HG03460 (cell line): Measurements from ENCODE around the gene CCDC12.

Source experiments
- ATAC-seq: cut with Tn5 transposase; IDR thresholded peaks from one replicate; pipeline ENCODE4 v1.9.1; 2021; ENCODE audit not compliant: unreplicated experiment

The CCDC12 gene

DNA sequence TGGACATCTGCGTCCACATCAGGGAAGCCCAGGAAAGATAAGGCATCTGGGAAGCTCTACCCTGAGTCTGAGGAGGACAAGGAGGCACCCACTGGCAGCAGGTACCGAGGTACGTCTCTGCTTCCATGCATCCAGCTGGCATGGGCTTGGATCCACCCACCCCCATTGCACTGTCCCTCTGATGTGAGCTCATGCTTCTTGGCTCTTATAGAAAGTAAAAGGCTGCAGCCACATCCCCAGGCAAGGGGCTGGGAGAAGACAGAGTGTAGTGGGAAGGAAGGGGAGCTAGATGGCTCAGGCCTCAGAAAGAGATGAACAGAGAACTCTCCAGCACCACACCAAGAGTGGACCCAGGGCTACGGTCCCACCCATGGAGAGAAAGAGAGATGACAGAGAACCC is 80.8 kb downstream of the CCDC12 start:
- ATAC-seq: no peak

DNA sequence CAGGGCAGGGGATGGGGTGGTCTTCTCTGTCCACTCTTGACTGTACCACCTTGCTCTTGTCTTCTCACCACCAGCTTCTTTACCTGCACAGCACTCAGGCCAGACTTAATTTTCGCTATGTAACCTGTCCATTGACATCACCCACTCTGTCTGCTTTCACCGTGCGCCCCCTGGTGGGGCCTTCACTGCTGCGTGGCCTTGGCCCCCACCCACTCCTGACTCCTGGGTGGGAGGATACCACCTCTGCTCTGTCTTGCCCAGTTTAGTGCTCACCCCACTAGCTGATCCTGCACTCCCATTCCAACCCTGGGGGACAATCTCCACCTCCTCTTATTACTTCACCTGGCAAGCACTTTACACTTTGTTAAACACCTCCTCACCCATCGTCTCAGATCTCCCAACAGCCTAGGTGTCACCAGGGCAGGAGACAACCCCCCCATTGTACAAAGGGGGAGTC is 81.3 kb downstream of the CCDC12 start:
- ATAC-seq: no peak

DNA sequence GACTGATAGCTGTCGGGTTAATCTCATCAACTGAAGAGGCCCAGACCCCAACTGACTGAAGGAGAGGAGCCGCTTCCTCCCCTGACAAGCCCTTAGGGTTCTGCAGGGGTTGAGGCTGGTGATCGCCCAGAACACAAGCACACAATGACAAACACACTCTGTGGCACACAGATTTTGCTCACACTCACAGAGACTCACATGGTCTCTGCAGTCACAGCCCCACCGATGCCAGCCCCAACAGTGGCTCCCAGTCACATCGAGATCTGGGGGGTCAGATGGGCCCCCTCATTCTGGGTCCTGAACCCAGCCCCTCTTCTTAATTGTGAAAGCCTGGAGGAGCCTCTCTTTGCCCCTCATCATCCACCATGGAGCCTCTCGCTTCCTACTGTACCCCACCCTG is 82.3 kb downstream of the CCDC12 start:
- ATAC-seq: no peak

DNA sequence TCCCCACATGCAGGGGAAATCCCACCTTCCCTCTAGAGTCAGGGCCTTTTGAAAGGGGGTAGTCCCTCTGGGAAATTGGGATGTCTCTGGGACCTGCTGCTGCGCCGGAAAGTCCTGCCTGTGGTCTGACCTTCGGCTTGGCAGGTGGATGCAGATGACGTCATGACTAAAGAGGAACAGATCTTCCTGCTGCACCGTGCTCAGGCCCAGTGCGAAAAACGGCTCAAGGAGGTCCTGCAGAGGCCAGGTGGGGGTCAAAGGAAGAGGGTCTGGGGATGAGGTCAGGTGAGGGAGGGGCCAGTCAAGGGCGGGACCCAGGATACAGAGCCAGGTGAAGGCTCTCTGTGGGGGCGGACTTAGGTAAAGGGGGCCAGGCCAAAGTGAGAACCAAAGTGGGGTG is 82.8 kb downstream of the CCDC12 start:
- no peak for ATAC-seq

DNA sequence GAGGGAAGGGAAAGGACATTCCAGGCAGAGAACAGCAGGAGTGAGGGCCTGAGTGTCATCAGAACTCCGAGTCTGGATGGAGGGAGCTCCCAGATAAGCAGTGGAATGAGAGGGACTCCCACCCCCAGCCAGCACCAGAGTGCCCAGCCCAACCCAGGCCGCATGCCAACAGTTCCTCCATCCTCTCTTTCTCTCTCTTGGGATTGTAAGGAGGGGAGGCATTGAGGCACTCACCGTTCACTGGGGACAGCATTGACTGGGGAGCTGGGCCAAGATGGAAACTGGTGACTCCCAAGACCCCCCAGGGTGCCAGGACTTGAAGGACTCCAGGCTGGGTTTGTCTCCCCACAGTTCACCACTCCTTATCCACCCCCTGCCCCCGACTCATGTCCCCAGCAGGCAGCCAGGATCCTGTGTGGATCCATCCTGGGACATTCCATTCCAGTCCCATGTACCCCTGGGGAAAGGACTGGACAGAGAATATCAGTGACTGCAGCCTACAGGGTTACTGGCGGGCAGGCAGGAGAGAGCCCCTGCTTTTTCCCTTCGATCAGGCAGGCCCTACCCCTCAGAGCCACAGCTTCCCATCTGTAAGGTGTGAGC is 83.3 kb downstream of the CCDC12 start:
- ATAC-seq: no peak

DNA sequence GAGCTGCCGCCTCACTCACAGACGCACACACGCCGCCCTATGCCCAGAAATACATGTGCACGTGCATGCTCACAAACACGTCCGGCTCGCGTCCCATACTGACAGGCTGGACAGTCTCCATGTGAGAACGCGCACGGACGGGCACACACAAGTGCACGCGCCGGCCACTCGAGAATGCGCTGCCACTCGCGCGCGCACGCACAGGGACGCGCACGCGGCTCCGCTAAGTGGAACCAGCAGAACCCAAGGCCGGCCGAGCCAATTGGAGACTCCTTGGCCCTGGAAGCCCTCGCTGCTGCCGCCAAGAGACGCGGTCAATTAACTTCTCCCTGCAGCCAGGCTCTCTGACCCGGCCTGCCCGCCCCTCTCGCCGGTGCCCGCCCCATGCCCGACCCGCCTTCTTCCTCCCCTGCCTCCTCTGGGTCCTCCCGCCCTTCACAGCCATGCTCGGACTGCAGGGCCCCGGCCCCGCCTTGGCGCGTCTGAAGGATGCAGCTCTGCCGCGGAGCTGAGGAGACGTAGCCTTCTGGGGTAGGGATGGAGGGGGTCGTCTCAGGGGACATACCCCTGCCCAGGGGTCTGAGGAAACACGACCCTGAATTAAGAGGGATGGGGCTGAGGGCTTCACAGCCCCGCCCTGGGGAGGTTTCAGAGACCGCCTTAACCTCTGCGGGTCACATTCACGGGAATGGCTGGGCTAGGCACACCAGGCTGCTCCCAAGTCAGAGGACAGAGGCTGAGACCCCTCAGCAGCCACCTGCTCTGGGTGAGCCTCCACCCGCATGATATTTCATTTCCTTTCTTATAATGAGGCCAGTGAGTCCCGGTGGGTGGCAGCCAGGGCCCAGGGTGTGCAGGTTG is 84.0 kb downstream of the CCDC12 start:
- ATAC-seq: no peak

DNA sequence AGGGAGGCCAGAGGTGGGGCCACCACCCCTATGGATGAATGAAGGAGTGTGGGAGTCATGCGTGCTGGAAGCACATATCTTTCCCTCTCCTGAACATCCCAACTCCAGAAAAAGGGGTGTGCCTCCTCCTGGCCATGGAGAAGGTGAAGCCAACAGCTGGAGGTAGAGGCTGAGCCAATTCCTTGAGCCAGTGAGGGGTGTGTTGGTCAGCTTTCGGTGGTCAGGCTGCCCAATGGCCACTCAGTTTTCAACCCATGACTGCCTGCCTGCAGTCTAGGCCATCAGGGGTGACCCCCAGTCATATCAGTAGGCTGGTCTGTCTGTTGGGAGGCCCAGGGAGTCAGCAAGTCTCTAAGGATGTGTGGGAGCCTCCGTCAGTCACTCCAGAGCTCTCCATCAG is 85.4 kb downstream of the CCDC12 start:
- ATAC-seq: no peak

DNA sequence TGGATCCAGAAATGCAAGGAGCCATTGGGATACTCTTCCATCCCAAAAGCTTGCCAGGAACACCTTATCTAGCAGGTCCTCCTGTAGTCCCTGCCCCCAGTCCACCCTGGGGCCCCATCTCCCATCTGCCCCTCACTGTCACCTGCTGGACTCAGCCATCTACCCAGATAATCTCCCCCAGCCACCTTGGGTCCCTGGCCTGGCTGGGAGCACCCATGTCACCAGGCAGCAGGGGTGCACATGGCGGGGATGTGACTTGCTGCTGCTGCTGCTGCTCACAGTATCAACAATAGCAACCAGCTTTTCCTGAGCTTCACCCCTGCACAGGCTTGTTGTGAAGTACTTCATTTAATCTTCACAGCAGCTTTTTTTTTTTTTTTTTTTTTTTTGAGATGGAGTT is 86.4 kb downstream of the CCDC12 start:
- no peak for ATAC-seq

DNA sequence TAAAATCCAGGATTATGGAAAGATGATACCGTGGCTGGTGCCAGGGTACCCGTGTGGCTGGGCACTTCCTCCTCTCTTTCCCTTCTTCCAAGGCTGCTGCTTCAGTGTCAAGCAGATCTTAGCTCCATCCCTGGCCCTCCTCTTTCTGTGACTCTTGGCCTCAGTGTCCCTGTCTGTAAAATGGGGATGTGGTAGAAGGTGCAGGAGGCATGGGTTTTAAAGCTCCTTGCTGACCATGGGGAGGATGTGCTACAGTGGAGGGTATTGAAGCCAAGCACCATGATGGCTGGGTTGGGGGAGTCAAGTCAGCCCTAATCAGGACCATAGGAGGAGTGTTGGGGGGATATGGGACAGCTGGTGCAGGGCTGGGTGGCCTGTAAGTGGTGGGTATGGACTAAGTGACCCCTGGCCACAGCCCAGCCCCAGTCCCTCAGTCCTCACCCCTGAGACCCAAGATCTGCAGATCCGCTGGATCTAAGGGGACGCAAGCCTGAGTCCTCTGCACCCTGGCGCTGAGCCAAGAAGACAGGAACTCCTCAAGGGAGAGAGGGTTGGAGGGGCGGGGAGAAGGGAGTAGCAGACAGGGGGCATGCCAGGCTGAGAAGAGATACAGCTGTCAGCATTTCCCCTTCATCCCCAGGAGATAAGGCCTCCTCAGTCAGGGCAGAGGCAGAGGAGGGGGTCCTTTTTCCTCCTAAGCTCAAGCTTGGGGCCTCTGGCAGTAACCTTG is 87.0 kb downstream of the CCDC12 start:
- ATAC-seq: no peak

DNA sequence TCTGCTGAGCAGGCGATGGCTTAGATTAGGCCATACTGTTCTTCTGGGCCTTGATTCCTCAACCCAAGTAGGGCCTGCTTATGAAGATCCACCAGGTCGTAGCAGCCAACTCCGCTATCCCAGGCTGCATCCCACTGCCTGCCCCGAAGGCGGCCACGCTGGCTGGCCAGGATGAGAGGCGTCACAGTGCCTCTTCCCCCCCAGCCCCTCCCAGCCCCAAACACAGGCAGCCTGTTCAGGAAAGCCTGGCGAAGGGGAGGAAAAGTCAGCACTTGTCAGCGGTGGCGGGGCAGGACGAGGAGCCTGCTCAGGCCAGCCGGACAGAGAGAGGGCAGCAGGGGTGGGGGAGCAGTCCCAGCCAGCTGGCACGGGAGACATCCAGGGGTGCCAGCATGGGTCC is 87.8 kb downstream of the CCDC12 start:
- ATAC-seq: no peak

DNA sequence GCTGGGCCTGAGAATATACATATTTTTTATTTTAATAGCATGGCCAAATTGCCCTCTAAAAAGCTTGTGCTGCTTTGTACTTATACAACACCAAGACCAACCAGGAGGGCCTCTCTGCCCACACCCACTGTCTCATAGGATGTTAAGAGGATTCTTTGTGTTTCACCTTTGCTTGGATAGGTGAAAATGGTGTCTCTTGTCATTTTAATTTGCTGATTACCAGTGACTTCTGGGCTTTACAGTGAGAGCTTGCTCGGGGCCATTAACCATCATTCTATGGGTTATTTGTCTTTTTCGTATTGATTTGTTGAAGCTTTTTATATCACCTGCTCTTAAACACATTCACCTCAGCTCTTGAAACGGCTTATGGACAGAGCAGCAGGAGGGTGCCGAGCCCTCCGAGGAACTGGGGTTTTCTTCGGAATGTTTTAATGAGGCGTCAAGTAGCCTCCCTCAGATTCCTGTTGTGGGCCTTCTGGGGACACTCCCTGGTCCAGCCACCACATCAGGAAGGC is 88.5 kb downstream of the CCDC12 start:
- ATAC-seq: no peak

DNA sequence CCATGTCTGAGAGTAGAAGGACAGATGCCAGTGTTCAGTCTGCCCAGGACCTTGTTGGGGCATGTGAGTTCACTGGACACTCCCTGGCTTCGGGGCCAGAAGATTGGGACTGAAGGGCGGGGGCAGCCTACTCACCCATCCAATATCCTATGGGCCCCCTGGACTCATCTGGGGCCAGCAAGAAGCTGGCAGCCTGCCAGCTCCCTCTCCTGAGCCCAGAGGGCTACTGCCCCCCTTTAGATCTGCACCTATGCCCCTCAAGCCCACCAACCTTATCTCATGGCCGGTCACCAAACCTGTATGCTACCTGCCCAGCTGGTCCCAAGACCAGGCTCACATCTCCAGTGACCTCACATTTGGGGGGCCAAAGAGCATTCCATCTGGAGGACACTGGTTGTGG is 90.9 kb downstream of the CCDC12 start:
- no peak for ATAC-seq

DNA sequence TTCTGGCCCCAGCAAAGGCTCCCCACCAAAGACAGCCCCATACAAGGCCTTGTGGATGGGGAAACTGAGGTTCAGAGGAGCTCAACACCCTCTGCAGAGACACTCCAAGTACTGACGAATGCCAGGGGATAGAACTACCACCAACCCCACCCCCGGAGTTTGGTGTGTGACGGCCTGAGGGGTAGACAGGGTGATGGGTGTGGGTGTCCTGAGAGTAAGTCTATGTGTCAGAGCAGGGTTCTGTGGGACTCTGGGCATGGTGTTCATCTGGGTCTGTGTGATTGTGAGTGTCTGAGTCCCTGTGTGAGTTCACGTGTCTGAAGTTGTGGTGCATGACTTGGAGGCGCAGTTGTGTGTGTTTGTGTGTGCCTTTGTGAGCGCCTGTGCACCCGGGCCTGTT is 91.6 kb downstream of the CCDC12 start:
- ATAC-seq: no peak

DNA sequence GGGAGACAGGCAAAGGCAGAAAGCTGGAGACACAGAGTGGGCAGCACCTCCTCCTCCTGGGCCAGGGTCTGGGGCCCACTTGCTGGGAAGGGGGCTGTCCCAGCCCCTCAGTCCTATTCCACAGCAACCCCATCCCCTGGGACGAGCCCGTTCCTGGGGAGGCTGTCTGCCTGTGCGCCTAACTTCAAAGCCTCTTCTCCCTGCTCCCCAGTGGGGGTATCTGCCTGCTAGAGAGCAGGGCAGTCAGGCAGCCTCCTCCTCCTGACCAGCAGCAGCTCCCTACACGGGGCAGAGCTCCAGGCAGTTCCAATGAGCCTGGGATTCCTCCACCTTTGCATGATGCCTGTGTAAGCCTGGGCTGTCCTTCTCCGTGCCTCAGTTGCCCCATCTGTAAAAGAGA is 92.1 kb downstream of the CCDC12 start:
- ATAC-seq: no peak

DNA sequence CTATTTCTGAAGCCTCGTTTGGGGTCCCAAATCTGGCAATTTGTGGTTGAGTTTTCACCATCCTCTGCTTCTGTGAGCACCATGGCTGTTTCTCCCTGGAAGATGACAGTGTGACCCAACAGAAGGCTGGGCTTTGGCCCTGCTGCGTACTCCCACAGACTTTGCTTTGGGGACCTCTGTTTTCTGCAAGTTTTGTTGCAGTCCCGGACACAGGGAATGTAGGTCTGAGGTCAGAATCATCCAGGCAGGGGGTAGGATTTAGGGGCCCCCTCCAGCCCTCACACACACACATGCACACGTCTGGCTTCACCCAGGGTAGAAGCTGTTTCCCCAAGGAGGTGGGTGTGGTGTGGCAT is 92.7 kb downstream of the CCDC12 start:
- ATAC-seq: no peak

DNA sequence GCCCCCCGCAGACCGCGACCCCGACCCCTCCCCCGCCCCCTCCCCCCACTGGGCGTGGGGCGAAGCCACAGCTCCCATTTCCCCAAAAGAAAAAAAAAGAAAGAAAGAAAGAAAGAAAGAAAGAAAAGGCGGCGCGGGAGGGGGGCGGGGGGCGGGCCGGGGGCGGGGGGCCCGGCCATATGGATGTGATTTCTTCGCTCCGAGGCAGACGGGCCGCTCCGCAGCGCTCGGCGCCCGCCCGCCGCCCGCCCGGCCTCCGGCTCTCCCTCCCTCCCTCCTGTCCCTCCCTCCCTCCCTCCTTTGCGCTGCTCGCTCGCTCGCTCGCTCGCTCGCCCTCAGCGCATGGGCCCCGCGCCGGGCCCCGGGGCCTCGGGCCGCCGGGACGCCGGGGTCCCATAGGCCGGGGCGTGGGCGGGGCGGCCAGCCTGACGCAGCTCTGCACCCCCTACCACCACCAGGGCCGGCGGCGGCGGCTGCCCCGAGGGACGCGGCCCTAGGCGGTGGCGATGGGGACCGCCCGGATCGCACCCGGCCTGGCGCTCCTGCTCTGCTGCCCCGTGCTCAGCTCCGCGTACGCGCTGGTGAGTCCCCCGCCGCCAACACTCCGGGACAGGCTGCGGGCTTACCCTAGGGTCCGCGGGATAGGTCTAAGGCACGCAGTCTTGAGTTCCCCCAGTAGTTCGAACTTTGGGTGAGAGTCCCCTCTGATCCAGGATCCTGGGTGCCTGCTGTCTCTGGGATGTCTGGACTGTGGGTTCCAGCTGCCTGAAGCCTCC is 93.3 kb downstream of the CCDC12 start:
- ATAC-seq: no peak

DNA sequence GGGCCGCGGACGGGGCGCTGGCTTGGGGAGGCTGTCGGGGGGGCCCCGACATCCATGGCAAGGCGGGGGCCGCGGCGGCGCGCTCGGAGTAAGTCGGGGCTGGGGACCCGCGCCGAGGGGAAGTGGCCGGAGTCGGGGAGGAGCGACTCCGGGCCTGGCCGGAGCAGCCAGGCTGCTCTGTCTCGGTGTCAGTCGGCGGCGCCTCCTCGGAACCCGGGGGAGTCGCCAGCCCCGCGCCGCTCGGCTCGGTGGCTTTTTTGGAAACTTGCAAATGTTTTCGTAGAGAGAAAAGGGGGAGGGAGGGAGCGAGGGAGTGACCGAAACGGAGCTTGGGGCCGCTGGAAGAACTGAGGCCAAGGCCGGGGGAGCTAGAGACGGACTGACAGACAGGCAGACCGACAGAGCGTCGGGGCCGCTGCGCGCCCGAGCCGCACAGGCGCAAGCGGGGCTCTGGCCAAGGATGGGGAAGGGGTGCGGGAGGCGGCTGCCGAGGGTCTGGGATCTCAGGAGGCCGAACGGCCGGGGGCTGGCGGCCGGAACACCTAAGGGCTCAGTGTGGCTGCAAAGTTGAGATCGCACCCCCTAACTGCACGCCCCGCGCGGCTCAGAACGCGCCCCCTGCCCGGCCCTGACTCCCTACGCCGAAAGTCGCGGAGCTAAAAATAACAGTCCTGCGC is 94.0 kb downstream of the CCDC12 start:
- ATAC-seq: no peak

DNA sequence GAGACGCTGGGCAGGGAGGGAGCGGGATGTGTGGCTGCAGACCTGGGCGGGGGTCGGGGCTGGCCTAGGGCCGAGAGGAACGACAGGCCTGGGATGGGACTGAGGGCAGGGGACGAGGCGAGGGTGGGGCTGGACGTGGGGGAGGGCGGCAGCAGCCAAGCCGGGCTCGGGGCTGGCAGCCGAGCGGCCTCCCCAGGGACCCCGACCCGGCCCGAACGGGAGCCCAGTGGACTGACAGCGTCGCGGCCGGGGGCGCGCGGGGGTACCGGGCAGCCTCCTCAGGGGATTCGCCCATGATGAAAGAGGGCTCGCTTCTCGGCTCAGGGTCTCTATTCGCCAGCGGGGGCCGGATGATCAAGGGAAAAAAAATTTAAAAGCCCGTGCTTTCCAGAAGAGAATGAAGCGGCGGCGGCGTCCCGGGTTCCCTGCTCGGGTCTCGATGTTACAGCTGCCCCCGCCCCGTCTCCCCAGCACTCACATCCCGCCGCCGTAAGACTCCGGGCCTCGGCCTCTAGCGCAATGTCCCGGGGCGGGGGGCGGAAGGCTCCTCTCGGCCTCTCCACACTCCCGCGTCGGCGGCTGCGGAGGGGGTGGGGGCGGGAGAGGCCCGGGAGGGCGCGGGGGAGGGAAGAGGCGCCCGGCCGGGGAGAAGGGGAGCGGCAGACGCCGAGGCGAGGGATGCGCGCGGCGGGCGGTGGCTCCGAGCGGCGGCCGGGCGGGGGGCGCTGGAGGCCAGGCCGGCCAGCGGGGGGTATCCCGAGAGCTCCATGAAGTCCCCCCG is 94.8 kb downstream of the CCDC12 start:
- no peak for ATAC-seq

DNA sequence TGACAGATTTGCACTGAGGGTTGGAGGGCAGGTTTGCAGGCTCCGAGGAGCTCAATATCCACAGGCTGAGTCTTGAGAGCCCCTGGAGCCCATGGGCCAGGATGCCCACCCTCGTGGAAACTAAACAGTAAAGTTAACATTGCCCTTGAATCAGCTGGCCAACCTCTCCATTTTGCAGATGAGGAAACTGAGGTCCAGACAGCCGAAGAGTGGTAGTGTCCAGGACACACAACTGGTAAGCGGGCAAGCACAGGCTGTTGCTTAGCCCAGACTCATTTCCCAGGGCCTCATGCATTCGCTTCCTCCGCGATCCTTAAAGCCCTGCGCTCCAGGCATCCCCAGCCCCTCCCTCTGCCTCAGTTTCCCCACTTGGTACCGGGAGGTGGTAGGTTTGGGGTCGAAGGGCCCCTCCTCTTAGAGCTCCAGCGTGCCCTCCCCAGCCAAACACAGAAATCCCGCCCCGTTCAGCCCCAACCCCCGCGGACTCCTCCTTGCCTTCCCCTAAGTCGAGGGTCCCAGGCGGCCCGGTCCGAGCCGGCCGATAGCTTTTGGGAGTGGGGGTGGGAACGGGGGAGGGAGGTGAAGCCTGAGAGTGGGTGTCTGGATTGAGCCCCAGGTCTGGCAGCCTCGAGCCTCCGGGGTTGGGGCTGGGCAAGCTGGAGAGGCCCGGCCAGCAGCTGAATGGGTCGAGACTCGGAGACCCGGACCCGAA is 95.5 kb downstream of the CCDC12 start:
- ATAC-seq: no peak
